ENCODE results near the gene GON4L.

Gene GON4L, protein sequence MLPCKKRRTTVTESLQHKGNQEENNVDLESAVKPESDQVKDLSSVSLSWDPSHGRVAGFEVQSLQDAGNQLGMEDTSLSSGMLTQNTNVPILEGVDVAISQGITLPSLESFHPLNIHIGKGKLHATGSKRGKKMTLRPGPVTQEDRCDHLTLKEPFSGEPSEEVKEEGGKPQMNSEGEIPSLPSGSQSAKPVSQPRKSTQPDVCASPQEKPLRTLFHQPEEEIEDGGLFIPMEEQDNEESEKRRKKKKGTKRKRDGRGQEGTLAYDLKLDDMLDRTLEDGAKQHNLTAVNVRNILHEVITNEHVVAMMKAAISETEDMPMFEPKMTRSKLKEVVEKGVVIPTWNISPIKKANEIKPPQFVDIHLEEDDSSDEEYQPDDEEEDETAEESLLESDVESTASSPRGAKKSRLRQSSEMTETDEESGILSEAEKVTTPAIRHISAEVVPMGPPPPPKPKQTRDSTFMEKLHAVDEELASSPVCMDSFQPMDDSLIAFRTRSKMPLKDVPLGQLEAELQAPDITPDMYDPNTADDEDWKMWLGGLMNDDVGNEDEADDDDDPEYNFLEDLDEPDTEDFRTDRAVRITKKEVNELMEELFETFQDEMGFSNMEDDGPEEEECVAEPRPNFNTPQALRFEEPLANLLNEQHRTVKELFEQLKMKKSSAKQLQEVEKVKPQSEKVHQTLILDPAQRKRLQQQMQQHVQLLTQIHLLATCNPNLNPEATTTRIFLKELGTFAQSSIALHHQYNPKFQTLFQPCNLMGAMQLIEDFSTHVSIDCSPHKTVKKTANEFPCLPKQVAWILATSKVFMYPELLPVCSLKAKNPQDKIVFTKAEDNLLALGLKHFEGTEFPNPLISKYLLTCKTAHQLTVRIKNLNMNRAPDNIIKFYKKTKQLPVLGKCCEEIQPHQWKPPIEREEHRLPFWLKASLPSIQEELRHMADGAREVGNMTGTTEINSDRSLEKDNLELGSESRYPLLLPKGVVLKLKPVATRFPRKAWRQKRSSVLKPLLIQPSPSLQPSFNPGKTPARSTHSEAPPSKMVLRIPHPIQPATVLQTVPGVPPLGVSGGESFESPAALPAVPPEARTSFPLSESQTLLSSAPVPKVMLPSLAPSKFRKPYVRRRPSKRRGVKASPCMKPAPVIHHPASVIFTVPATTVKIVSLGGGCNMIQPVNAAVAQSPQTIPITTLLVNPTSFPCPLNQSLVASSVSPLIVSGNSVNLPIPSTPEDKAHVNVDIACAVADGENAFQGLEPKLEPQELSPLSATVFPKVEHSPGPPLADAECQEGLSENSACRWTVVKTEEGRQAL (N-terminal part only)

DNA sequence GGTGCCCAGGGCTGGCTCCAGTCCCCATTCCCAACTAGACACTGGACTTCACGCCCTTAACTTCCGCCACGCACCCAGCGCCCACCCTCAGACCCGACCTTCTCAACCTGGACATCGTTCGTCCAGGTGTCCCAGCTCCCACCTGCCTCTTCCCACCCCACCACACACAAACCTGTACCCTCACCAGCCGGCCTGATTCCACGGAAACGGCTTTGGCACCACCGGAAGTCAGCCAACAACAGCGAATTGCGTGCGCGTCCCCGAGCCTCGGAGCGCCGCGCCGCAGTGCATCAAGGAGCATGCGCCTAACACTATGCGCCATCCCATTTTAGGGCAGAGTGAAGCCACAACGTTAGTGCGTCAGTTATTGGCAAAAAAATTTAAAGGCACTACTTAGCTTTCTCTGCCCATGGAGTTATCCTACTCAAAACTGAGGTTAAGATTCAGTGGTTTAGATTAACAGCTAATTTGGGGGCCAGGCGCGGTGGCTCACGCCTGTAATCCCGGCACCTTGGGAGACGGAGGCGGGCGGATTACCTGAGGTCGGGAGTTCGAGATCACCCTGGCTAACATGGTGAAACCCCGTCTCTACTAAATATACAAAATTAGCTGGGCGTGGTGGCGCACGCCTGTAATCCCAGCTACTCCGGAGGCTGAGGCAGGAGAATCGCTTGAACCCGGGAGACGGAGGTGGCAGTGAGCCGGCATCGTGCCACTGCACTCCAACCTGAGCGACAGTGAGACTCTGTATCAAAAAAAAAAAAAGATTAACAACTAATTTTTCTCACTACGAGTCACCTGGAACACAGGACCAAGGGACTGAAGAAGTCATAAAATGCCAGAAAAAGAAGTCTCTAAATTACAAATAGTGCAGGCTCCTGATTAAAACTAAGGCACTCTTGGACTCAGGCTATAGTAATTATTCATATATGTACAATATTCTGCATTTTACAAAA, at the start of gene GON4L:
TSS of gene GON4L (minus strand) at position 240 of the 956 bp plus-strand sequence. CDS start 3,434 bp downstream, outside the sequence.
- POLR2A ChIA-PET (ENCODE audit: low non-redundant PET) = interaction anchor here (0.7 kb wide), 1 partner anchor 51 kb away, joined by 3 read pairs; no protein-coding TSS in a partner anchor

DNA sequence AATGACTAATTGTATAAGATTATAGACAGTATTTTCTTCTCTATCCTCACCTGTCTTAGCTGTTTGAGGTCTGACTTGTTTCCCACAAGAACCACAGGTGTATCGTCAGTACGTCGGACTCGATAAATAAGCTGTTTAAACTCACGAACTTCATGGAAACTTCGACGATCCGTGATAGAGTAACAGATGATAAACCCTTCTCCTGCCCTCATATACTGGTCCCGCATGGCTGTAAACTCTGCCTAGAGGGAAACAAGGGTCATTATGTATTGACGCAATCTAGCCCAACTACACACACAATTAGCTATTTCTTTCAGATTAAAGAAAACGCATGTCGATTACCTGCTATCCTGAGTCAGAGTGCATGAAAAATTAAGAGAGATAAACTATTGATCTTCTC, 47.2 kb upstream of the GON4L start:
- TF ChIP-seq, protein P1, sequence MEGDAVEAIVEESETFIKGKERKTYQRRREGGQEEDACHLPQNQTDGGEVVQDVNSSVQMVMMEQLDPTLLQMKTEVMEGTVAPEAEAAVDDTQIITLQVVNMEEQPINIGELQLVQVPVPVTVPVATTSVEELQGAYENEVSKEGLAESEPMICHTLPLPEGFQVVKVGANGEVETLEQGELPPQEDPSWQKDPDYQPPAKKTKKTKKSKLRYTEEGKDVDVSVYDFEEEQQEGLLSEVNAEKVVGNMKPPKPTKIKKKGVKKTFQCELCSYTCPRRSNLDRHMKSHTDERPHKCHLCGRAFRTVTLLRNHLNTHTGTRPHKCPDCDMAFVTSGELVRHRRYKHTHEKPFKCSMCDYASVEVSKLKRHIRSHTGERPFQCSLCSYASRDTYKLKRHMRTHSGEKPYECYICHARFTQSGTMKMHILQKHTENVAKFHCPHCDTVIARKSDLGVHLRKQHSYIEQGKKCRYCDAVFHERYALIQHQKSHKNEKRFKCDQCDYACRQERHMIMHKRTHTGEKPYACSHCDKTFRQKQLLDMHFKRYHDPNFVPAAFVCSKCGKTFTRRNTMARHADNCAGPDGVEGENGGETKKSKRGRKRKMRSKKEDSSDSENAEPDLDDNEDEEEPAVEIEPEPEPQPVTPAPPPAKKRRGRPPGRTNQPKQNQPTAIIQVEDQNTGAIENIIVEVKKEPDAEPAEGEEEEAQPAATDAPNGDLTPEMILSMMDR (conservative IDR thresholded peaks at IDR 0.05; ENCODE audit: low read depth) = no peak
- no peak overlapping the region for H3K27ac ChIP-seq
- POLR2A ChIA-PET (ENCODE audit: low non-redundant PET) = no interaction called here
- CTCF ChIA-PET = no interaction called here
- DNase-seq (ENCODE audit: low spot score) = no peak

More for the DNA sequence above, at the start of gene GON4L:
- CTCF ChIA-PET = interaction anchor here (0.5 to 0.7 kb wide), 2 partner anchors 236 to 795 kb away, joined by 3 to 4 read pairs; no protein-coding TSS in a partner anchor
- H3K27ac ChIP-seq = peak within 1 kb of the TSS; percentile 75
- TF ChIP-seq, protein P1 (conservative IDR thresholded peaks at IDR 0.05; ENCODE audit: low read depth) = no peak
- peak; percentile 91 for DNase-seq (ENCODE audit: low spot score)

- ChIA-PET CTCF (no interaction called here), POLR2A (ENCODE audit: low non-redundant PET) (no interaction called here)
Observed at GRCh38 chr1:155900161-155900560, 43.1 kb upstream of the GON4L start.

GRCh38 chr1:155899683-155900082, 42.7 kb upstream of the GON4L start:
- TF ChIP-seq, protein P1 (conservative IDR thresholded peaks at IDR 0.05; ENCODE audit: low read depth) = no peak
- no peak for DNase-seq (ENCODE audit: low spot score)
- no peak overlapping the region for H3K27ac ChIP-seq
- ChIA-PET CTCF (no interaction called here), POLR2A (ENCODE audit: low non-redundant PET) (no interaction called here)

More at GRCh38 chr1:155900161-155900560, 43.1 kb upstream of the GON4L start:
- DNase-seq (ENCODE audit: low spot score) = no peak
- H3K27ac ChIP-seq = no peak overlapping the region
- TF ChIP-seq, protein P1 (conservative IDR thresholded peaks at IDR 0.05; ENCODE audit: low read depth) = no peak

GRCh38 chr1:155898888-155899287, 41.9 kb upstream of the GON4L start:
- no peak overlapping the region for H3K27ac ChIP-seq
- ChIA-PET CTCF (interaction anchor here (0.7 kb wide), 1 partner anchor 227 kb away, joined by 4 read pairs; no protein-coding TSS in a partner anchor), POLR2A (ENCODE audit: low non-redundant PET) (no interaction called here)
- DNase-seq (ENCODE audit: low spot score) = no peak
- TF ChIP-seq, protein P1 (conservative IDR thresholded peaks at IDR 0.05; ENCODE audit: low read depth) = no peak
